Stimulated activated CD4-positive, alpha-beta T cell treated with anti-CD3 and anti-CD28 coated beads, Interleukin-2, amount 100 ng/mL, for 4 hours (primary cell): ENCODE results near the gene MTHFSD.

ENCODE experiments used
- DNase-seq: peaks from one replicate; pipeline ENCODE4 v3.0.0-alpha.2; 2020; ENCODE audit warnings: low read depth

The MTHFSD gene

DNA sequence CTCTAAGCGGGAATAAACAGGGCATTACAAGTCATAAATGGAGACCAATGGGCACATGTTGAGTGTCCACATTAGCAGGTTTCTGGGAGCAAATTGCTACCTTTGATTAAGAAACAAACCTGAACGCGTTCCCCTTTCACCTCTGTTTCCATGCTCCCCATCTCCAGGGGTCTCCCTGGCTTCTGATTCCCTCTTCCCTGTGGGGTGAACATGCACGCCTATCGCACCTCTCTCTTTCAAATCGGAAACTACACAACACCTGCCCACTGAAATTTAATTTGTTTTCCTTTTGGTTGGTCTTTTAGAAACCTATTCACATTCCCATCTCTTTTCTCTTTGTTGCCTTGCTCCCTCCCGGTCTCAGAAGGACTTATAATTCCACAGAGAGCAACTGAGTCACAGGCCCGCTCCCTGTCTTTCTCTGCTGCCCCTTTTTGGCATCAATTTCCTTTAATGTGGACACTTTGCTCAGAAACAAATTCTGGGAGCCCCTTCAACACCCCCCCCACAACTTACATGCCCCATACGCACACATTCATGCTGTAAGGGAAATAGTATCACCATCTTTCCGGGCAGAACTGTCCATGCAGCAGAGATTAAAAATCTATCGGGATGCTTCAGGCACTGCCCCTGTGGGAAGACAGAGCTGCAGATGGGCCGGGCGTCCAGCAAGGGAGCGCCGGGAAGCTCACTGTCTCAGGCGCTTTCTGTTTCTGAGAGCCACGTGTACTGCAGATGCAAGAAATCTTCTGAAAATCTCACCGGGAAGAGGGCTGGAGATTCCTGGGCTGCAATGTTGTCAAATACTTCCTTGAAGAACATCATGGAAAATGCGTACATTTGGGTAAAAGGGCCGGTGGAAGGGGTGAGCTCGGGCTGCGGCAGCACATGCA is 51.9 kb downstream of the MTHFSD start:
- DNase-seq, result no peak

DNA sequence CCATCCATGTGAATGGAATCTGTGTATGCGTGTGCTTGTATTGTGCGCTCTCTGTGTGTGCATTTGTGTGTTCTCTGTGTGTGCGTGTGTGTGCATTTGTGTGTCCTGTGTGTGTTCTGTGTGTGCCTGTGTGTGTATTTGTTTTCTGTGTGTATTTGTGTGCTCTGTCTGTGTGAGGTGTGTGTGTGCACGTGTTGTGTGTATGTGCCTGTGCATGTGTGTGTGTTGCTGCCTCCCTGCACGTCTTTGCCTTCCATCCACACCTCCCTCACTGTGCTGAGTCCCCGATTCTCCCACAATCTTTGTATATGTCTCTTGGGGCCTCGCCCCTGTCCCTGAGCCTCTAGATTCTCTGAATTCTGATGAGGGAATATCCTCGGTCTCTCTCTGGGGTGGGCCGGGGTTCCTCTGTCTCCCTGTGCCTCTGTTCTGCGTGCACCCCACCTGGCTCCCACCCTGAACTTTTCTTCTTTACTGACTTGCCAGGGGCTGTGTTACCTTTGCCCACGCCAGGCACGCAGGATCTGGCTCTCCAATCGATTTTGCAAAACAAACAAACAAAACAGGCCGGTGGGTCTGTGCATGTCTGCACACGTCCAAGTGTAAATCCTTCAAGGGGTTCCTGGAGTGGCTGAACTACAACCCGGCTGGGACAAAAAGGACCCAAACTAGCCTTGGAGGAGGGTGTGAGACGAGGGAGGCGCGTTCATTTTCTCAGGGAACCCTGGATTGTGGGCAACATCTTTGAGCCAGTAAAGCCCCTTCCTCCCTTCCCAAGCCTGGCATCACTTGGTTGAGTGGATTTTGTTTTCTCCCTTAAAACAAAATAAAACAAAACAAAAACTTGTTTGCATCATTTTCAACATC is 52.8 kb downstream of the MTHFSD start:
- no peak for DNase-seq

DNA sequence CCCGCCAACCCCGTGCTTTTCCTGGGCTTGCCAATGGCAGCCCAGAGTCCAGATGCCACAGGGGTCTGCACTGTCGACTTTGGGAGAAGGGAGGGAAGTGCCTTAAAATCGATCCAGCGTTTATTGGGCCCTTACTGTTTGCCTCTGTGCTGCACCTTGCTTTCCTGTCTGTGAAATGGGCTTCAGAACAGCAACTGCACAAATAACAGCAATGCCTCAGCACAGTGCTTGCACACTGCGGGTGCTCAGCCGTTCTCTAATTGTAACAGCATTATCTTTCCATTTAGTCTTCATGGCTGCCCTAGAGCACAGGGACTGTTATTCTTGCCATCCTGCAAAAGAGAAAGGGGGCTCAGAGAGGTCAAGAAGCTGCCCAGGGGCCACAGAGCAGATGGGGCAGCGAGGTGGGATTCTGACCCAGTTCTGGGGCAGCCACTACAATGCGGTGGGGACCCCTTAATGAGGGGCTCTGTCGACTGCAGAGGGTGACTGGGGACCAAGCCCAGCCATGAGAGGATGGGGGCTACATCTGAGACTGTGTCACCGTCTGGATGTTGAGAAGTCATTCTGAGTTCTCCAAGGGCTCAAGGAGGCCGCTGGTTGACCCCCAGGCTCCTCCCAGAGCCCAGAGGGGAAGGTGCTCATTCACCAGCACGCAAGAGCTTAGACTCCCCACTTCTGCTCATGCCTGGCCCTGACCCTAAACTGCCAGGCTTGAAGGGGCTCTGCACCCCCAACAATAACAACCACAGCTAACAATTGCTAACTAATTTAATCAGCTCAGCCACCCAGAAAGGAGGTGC is 54.1 kb downstream of the MTHFSD start:
- DNase-seq, result no peak

DNA sequence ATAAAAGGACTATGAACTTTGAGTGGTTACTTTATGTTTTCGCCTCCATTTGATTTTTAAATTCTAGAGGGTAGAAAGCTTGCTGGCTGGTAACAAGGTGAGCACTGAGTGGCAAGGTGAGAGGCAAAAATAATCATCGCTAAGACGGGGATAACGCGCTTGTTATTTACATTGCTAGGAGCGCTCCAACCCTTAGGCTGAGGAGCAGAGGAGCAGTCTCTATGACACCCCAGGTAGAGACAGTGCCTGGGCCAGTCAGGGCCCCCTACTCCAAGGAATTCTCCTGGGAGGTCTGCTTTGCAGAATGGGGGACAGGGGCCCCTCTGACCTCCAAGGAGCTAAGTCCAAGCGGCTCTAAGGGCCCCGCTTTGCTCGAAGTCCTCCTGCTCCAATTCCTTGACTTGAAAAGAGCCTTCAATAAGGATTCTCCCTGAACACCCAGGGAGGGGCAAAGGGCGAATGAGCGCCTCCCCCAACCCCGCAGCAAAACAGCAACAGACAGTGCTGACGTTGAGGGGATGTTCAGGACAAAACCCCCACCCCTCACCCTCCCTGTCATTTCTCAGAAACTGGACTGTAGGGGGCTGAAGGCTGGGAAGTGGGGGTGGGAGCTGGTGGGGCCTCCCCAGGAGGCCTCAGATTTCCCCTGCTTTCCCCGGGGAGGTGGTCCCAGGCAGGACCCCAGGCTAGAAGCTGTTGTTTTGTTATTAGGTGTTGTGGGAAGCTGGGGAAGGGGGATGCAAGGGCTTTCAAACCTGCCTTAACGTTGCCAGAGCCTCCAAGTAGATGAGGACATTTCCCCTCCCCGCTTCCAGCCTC is 54.9 kb downstream of the MTHFSD start:
- DNase-seq, result no peak

DNA sequence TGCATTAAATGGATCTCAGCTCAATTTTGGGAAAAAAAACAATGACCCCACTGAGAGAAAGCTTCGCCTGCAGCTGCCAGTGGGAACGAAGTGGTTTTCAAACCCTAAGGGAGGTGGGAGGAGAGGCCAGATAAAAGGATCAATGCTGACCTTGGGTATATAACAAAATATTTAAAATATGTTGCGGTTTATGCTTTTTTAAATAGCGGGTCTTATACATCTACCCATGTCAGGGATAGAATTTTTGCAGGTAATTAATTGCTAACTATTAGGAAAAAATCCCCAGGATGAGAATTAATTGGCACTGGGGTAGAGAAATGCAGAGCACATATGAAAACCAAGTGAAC is 55.6 kb downstream of the MTHFSD start:
- no peak for DNase-seq

DNA sequence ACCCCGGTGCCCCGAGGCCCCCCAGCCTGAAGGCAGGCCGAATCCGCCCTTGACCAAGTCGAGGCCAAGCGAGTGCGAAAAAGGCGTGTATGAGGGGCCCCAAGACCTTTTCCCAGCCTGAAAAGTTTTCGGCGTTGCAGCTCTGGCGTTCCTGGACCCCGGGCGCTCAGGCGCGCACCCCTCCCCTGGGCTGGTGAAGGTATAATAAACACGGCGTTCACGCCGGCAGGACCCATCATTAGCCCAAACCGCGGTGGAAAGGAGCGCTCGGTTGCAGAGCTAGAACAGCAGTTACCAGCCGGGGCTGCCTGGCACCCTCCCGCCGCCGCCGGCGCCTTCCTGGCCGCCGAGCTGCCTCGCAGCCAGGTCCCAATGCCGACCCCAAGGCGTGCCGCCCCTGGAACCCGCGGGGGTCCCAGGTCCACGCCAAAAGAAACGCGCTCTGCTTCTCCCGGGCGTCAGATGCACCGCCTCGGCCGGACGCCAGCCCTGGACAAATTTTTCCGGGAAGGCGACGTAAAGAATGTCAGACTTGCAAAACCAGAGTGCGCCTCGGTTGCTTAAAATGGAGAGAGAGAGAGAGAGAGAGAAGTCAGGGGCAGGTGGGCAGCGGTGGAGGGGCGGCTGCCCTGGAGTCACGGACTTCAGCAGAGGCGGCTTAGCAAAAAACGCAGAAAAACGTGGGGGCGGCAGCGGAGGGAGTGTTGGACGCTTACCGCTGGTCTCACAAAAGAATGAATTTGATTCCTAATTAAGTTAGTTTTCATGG is 56.2 kb downstream of the MTHFSD start:
- no peak for DNase-seq

DNA sequence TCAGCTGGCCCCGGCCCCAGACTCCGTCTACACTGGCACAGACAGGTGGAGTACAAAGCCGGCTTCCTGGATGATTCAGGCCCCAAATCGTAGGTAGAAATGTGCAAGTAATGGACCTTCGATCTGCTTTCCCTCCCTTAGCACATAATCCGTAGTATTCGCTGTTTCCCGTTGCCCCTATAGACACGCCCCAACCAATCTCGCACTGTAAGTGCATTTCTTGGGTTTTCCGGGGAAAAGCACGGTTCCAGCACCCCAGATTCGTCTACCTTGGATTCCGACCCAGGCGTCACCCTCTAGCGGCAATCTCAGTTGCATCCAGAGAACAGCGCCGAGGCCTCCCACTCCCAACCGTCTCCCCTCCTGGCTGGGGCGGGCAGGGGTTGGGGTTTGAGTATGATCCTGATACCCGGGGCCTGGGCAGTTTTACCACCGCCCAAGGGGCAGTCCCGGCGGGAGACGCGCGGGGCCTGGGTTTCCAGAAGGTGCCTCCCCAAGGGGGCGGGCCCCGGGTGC is 56.8 kb downstream of the MTHFSD start:
- DNase-seq, result no peak

DNA sequence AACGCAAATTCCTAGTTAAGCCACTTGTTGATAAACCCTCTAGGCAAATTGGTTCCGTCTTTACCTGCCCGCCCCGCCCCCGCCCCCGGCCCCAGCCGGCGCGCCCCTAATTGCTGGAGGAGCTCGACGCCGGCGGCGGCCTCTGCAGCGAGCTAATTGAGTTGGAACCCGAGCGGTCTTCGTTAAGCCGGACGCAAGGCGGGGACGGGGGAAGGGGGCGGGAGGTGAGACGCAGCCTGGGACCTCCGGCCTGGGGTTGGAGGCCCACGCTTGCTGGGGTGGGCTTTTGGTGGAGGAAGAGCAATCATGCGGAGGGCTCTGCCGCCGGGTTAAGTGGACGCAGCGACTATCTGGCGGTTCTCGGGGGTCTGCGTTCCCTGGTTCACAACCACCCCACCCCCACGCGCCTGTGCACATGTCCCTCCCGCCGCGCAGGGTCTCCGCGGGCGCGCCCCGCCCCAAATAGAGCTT is 57.4 kb downstream of the MTHFSD start:
- no peak for DNase-seq

DNA sequence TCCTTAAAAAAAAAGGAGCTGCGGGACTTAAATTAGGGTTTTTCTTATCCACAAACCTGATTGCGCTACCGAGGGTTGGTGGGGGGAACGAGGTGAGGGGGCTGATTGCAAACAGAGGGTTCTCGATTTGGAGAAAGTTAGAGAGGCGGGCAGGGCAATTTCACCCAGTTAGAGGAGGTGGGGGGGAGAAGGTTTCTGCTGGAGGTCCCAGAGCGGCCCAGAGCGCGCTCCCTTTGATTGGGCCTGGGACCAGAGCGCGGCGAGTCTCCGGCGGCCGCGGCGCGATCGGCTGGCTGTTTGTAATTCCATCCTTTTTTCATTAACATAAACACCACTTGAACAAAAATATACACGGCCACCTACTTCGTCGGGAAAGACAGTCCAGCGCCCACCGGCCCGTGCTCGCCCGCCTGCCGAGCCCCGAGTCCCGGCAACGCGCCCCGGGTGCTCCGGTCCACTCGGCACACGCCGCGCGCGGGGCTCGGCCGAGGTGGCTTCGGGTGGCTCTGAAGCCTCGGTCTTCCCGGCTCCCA is 58.0 kb downstream of the MTHFSD start:
- DNase-seq, result no peak

DNA sequence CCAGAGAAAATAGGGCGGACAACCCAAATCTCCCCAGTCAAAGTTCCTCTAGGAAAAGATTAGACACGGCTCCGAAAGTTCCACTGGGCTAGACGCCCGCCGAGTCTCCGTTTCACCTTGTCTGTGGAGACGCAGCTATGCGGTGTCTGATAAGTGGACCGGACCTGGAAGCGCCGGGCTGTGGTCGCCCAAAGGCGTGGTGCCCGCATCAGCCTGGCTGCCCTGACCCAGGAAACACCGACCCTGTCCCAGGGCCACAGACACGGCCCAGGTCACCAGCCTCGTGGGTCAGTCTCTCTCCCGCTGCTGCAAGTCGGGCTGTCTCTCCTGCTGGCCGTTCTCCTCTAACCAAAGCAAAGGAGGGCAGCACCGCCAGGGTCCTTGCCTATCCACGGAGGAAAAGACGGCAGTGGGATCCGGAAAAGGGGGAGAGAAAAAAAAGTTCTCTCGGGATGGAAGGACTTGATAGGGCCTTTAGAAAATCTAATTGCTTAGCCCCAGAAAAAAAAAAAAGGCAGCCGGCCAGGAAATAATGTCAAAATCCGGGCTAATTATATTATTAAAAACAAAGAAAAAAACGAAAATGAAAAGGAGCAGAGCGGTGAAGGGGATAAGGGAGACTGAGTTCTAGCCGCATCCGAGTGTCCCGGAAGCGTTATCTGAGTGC is 58.6 kb downstream of the MTHFSD start:
- no peak for DNase-seq

DNA sequence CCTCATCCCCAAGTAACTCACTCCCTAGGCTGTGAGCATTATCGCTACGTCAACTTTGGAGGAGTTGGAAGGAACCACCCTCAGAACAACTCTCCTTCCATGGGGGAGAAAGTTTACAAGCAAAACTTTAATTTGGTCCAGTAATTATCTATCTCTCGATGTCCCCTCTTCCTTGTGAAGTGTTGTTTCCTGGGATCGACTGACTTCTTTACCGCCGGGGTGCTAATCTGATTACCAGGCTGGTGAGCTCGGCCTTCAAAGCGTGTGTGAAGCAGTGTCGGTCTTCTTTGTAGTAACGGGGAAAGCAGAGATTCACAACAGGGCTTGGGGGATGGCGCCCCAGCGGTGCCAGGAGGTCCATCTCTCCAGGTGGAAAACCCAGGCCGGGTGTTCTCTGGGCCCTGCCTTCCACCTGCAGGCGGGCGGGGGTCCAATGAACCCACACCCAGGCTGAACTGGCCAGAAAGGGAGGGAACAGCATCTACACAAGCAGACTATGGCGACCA is 59.2 kb downstream of the MTHFSD start:
- no peak for DNase-seq

DNA sequence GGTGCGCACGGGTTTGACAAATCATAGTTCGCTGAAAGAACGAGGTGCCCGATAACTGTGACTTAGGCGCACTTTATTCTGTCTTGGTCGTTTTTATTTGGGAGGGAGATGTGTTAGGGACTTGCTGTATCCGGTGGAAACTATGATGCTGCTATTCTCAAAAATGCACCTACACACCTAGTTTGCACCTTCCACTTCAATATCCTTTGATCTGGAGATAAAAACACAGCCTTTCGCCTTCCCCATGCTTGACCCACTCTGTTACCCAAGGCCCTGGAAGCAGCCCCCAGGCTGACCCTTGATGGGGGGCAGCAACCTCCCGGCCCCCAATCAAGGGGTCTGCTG is 59.7 kb downstream of the MTHFSD start:
- no peak for DNase-seq

DNA sequence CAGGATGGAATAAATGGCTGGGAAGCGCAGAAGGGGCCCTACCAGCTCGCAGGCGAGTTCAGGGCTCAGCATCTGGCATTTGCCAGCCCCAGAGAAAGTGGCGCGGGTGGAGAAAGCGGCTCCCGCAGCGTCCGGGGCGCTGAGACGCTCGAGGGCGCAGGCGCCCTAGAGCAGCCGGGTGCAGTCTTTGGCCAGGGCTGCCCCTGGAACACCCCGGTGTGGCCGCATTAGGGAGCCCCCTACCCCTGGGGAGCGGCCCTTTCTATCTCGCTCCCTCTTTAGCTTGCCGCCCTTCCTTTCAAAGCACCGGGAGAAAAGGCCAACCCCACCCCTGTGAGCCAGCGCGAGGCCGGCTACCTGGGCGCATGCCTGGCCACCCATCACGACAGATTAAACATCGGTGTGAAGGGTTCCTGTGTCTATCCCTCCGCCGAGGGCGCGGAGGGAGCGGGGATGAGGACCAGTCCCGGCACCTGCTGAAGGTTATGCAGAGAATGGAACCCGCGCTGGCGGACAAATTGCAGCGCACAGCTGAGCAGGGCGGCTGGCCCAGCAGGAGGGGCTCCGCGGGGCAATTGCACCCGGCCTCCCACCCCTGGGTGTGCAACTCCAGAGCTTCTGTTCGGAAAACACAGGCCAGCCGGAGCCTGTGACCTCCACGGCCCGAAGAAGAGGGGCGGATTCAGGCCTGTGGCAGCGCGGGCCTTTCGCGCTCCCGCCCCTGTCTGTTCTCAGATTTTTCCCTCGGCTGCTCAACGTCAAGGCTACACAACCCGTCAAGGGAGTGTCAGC is 60.3 kb downstream of the MTHFSD start:
- no peak for DNase-seq

DNA sequence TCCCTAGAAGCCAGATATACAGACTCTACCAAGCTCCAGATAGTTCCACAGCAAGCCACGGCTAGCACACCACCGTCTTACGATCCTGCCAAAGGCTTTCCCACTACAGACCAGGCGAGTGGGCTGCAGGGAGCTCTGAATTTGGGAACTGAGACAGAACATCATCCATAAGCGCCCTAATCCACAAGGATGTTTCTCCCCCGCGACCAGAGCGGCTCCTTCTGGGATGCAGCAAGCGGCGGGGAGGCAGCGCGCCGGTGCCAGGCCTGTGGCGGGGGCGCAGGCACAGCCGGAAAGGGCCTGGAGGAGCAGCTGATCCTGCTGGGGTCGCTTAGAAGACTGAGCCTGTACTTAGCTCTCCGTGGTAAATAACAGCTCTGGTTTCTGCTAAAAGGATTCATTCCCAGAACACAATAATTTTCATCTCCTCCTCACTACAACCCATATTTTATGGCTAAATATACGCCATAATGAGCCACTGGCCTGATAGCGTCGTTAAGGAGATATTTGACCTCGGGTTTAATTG is 60.9 kb downstream of the MTHFSD start:
- no peak for DNase-seq

DNA sequence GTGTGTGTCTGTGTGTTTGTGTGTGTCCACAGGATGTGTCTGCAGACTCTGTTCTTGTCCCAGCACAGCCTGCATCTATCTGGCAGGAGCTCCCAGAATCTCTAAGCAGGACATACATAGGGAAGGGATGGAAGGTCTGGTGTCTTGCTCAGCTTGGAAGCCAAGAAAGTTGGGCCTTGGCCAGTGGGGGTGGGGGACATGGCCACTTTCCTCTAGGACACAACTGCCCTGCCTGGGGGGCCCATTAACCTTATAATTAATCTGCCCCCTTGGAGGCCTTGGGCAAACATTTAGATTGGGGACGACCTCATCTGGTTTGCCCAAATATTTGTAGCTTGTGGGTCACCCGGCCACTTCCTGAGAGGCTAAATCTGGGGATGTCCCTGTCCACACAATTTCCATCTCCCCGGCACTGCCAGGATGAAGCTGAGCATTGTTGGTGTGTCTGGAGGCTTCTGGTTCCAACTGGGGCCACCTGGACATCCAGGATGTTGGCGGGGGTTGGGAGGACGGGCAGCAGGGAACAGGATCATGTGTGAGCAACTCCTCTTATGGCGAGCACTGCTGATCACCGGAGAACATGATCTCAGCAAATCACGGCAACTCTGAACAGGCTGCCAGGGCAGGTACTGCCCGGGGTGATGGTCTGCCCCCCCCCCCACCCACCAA is 61.9 kb downstream of the MTHFSD start:
- DNase-seq, result no peak

DNA sequence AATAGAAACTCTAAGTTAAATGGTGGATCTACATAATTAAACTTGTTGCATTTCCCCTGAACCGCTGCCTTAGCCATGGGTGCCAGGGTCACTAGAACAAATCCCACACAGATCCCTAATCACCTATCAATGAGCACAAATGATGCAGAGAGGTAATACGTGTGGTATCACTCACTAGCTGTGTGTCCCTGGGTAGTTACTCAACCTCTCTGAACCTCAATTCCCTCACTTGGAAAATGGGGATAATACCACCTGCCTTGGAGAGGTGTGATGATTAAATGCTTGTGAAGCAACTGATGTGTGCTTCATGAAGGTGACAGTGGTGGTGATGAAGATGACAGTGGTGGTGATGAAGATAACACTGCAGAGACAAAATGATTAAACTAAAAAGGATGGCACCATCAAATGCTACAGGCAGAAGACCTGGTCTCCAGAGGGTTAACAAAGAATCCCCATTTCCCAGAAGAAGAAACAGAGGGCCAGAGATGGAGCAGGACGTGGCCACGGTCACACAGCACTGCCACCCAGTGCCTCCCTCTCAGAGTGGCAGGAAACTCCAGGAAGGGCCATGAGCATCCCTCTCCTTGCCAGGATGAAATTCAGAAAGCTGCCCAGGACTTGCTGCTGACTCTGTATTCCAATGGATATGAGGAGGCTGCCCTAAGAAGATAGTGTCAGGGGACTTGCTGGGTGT is 62.6 kb downstream of the MTHFSD start:
- no peak for DNase-seq

DNA sequence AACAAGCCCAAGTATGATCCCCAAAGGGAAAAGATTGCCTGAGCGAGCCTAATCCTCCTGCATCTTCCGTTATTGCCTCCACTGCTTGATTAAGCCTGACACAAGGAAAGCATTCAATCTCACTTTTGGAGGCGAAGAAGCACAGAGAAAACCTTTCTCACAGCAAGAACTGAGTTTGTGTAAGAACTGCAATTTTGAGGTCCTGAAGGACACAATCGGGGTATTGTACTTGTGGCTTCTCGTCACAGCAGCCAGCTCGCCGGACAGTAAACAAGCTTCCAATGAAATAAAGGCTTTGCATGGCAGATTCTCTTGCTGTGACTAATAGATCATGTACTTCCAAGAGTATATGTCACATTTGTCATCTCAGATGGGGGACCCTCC is 63.4 kb downstream of the MTHFSD start:
- DNase-seq, result no peak
